ENCODE measurements around the gene RHOT2.

DNA sequence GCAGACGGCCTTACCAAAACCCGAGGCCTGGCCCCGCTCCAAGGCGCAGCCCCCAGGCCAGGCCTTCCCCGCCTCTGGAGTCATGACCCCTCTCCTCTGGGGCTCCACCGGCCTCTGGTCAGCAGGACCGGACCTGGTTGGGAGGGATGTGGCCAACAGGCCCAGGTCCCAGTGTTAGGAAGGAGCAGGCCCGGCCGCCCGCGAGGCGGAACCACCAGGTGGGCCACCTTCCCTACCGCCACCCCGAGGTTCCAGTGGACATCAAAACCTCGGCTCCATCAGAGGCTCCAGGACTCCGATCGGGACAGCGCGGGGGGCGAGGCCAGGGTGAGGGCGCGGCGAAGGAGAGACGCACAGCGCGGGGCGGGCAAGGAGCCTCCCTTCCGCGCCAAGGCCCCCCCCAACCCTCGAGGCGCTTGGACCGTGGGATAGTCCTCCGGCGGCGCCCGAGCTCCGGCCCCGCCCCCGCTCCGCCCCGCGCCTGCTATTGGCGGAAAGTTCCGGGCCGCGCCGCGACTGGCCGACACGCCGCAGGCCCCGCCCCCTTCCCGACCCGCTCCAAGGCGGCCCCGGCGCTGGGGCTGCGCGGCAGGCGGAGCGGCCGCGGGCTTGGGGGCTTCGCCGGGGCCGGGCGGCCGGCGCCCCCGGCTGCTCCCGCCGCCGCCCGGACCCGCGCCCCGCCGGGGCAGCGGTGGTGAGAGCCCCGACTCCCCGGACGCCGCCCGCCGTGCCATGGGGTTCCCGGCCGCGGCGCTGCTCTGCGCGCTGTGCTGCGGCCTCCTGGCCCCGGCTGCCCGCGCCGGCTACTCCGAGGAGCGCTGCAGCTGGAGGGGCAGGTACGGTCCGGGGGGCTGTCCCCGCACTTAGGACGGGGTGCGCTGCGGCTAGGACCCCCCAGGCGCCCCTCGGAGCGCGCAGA, 46.9 kb downstream of the RHOT2 start, which contains the start of gene METRN:
- TF ChIP-seq CTCF (IDR thresholded peaks at IDR 0.05) (no peak), POLR2A (IDR thresholded peaks at IDR 0.05) (peak in 1 of 2 donors; percentile 46)
